Left ventricle myocardium inferior (tissue), 1 donor: ENCODE results near the gene FAM20B. TPM values are rescaled to one million over a fixed set of nuclear protein-coding genes. Genes with fewer than 3 reads are reported as not detected.
"Not testable (repeated sequence)": the region's sequence is repeated elsewhere in the genome, so short reads cannot be mapped to it uniquely, and the experiment has no call there.

Source experiments
- DNase-seq: peaks from one replicate; pipeline ENCODE4 v3.0.0-alpha.2; 2020
- H3K27ac ChIP-seq: fragments of 200-600 bp; replicated peaks from 2 replicates; pipeline ENCODE4 v1.8.0; 2021
- H3K27me3 ChIP-seq: fragments of 200-600 bp; 2 replicates; pipeline ENCODE4 v1.8.0; 2021; ENCODE audit warnings: low read depth
- H3K36me3 ChIP-seq: fragments of 200-600 bp; 2 replicates; pipeline ENCODE4 v1.8.0; 2021
- H3K4me1 ChIP-seq: fragments of 200-600 bp; 2 replicates; pipeline ENCODE4 v1.8.0; 2021
- H3K4me3 ChIP-seq: fragments of 200-600 bp; 2 replicates; pipeline ENCODE4 v1.8.0; 2021; ENCODE audit warnings: mild to moderate bottlenecking, moderate library complexity
- H3K9me3 ChIP-seq: fragments of 200-600 bp; replicated peaks from 2 replicates; pipeline ENCODE4 v1.8.0; 2021
- CTCF ChIP-seq: fragments of 200-600 bp; IDR thresholded peaks from 2 replicates; pipeline ENCODE4 v1.8.0; 2021; ENCODE audit warnings: antibody characterized with exemption, mild to moderate bottlenecking, borderline replicate concordance
- intact Hi-C: fragments of 100-400 bp; cut with micrococcal nuclease; formaldehyde crosslinking; loops from one replicate; pipeline ENCODE4 v1.11.0; 2022
- total RNA-seq: library from RNA; stranded (reverse); fragmentation: NEBNext Ultra II Directional; extraction: Animal tissue kit (Norgen Biotek cat#: 25700); gene quantifications from one replicate; pipeline ENCODE4 v1.2.1, GENCODE V29; 2021
- donor health status: DM: no; HTN: yes; CAD: no; lungs with severe emphysema.

Gene FAM20B
- total RNA-seq, 1 donor from 2014 or later = 53.8 TPM

GRCh38 chr1:179031284-179031683 is 5.6 kb downstream of the FAM20B start:
- peak overlapping the region; percentile 54 for H3K27ac ChIP-seq
- no peak overlapping the region for H3K4me3 ChIP-seq
- H3K27me3 ChIP-seq = no peaks in the 10 kb centered on the region
- intact Hi-C loops = no loop called here
- no peaks in the 10 kb centered on the region for H3K36me3 ChIP-seq
- no peak for TF ChIP-seq CTCF
- no peak for DNase-seq
- no peaks in the 10 kb centered on the region for H3K9me3 ChIP-seq
- H3K4me1 ChIP-seq = peaks cover 90% of the 10 kb centered on the region

GRCh38 chr1:179031855-179032513 is 6.3 kb downstream of the FAM20B start:
- H3K9me3 ChIP-seq = no peaks in the 10 kb centered on the region
- peak overlapping the region; percentile 54 for H3K27ac ChIP-seq
- TF ChIP-seq CTCF = no peak
- H3K4me1 ChIP-seq = peaks cover 83% of the 10 kb centered on the region
- H3K4me3 ChIP-seq = no peak overlapping the region
- no peaks in the 10 kb centered on the region for H3K36me3 ChIP-seq
- H3K27me3 ChIP-seq = no peaks in the 10 kb centered on the region
- intact Hi-C loops = no loop called here
- DNase-seq = no peak

- TF ChIP-seq CTCF = no peak
- Histone ChIP-seq H3K36me3 (no peaks in the 10 kb centered on the region), H3K9me3 (no peaks in the 10 kb centered on the region), H3K4me3 (no peak overlapping the region), H3K4me1 (peaks cover 77% of the 10 kb centered on the region), H3K27me3 (no peaks in the 10 kb centered on the region), H3K27ac (peak overlapping the region; percentile 31)
- intact Hi-C loops = no loop called here
- no peak for DNase-seq
These were observed 9.0 kb downstream of the FAM20B start for GRCh38 chr1:179034720-179035119.

- Histone ChIP-seq H3K4me3 (no peak overlapping the region), H3K27ac (no peak overlapping the region), H3K36me3 (no peaks in the 10 kb centered on the region), H3K9me3 (no peaks in the 10 kb centered on the region), H3K4me1 (peaks cover 59% of the 10 kb centered on the region), H3K27me3 (no peaks in the 10 kb centered on the region)
- DNase-seq = no peak
- intact Hi-C loops = no loop called here
- no peak for TF ChIP-seq CTCF
These were observed 11.3 kb downstream of the FAM20B start for GRCh38 chr1:179036844-179037465.

- H3K36me3 ChIP-seq = no peaks in the 10 kb centered on the region
- peaks cover 42% of the 10 kb centered on the region for H3K4me1 ChIP-seq
- intact Hi-C loops = no loop called here
- no peak overlapping the region for H3K4me3 ChIP-seq
- no peak overlapping the region for H3K27ac ChIP-seq
- no peaks in the 10 kb centered on the region for H3K27me3 ChIP-seq
- TF ChIP-seq CTCF = no peak
- no peaks in the 10 kb centered on the region for H3K9me3 ChIP-seq
- no peak for DNase-seq
These were observed 13.0 kb downstream of the FAM20B start for GRCh38 chr1:179038528-179039281.

- H3K27ac ChIP-seq, H3K9me3 ChIP-seq, H3K36me3 ChIP-seq, H3K4me3 ChIP-seq, intact Hi-C loops, H3K27me3 ChIP-seq, DNase-seq: not testable (repeated sequence)
- peaks cover 32% of the 10 kb centered on the region for H3K4me1 ChIP-seq
These were observed 13.9 kb downstream of the FAM20B start for GRCh38 chr1:179039502-179040174.

- H3K9me3 ChIP-seq, H3K27me3 ChIP-seq, H3K27ac ChIP-seq, H3K4me3 ChIP-seq, H3K36me3 ChIP-seq, DNase-seq, intact Hi-C loops: not testable (repeated sequence)
- H3K4me1 ChIP-seq = peaks cover 27% of the 10 kb centered on the region
These were observed 14.5 kb downstream of the FAM20B start for GRCh38 chr1:179040175-179040551.
